ENCODE data around the gene LDLRAD2.

Gene LDLRAD2

GRCh38 chr1:21865609-21865942 lies 53.5 kb downstream of the LDLRAD2 start:
- DNase-seq, result no peak

- DNase-seq, result no peak
Measured at GRCh38 chr1:21865943-21866706, 54.1 kb downstream of the LDLRAD2 start.

GRCh38 chr1:21866707-21867043 lies 54.6 kb downstream of the LDLRAD2 start:
- DNase-seq, result no peak

- DNase-seq, result no peak
Measured at GRCh38 chr1:21867451-21867996, 55.5 kb downstream of the LDLRAD2 start.

GRCh38 chr1:21868482-21868881 lies 56.4 kb downstream of the LDLRAD2 start:
- DNase-seq, result no peak

- DNase-seq, result no peak
Measured at GRCh38 chr1:21868941-21869454, 56.9 kb downstream of the LDLRAD2 start.

- DNase-seq, result no peak
Measured at GRCh38 chr1:21869620-21870121, 57.6 kb downstream of the LDLRAD2 start.

- DNase-seq, result no peak
Measured at GRCh38 chr1:21870611-21871010, 58.5 kb downstream of the LDLRAD2 start.

- DNase-seq, result no peak
Measured at GRCh38 chr1:21871943-21872342, 59.9 kb downstream of the LDLRAD2 start.

- DNase-seq, result no peak
Measured at GRCh38 chr1:21872445-21873079, 60.5 kb downstream of the LDLRAD2 start.

- no peak for DNase-seq
Measured at GRCh38 chr1:21873174-21873573, 61.1 kb downstream of the LDLRAD2 start.

- DNase-seq, result no peak
Measured at GRCh38 chr1:21873761-21874160, 61.7 kb downstream of the LDLRAD2 start.

- DNase-seq, result no peak
Measured at GRCh38 chr1:21874328-21874727, 62.3 kb downstream of the LDLRAD2 start.
